ENCODE data around the gene HORMAD2.

The HORMAD2 gene

GRCh38 chr22:30202531-30203006, 122.3 kb downstream of the HORMAD2 start:
- no peaks in the 10 kb centered on the region for H3K27me3 ChIP-seq (replicated peaks)
- no peak for DNase-seq
- in situ Hi-C loops (cut with HindIII; ENCODE audit: low pct_ligation_motif_present, low sequenced_read_pairs), result no loop called here
- H3K27ac ChIP-seq, result peak overlapping the region; percentile 83
- TF ChIP-seq CTCF (IDR thresholded peaks at IDR 0.05; ENCODE audit: low read depth, low read length, missing control alignments), result no peak
- H3K36me3 ChIP-seq (replicated peaks), result no peaks in the 10 kb centered on the region
- no peak overlapping the region for H3K4me3 ChIP-seq (ENCODE audit: low read depth, low read length)

- Histone ChIP-seq H3K36me3 (replicated peaks) (no peaks in the 10 kb centered on the region), H3K27me3 (replicated peaks) (no peaks in the 10 kb centered on the region), H3K27ac (peak overlapping the region; percentile 100), H3K4me3 (ENCODE audit: low read depth, low read length) (no peak overlapping the region)
- in situ Hi-C loops (cut with HindIII; ENCODE audit: low pct_ligation_motif_present, low sequenced_read_pairs), result no loop called here
- TF ChIP-seq CTCF (IDR thresholded peaks at IDR 0.05; ENCODE audit: low read depth, low read length, missing control alignments), result no peak
- DNase-seq, result no peak
Observed at GRCh38 chr22:30204015-30204741, 123.9 kb downstream of the HORMAD2 start.

GRCh38 chr22:30204742-30205111, 124.5 kb downstream of the HORMAD2 start:
- in situ Hi-C loops (cut with HindIII; ENCODE audit: low pct_ligation_motif_present, low sequenced_read_pairs), result no loop called here

GRCh38 chr22:30205281-30206115, 125.2 kb downstream of the HORMAD2 start:
- in situ Hi-C loops (cut with HindIII; ENCODE audit: low pct_ligation_motif_present, low sequenced_read_pairs), result no loop called here

More at GRCh38 chr22:30204742-30205111, 124.5 kb downstream of the HORMAD2 start:
- Histone ChIP-seq H3K4me3 (ENCODE audit: low read depth, low read length) (no peak overlapping the region), H3K27me3 (replicated peaks) (no peaks in the 10 kb centered on the region), H3K27ac (peak overlapping the region; percentile 100), H3K36me3 (replicated peaks) (no peaks in the 10 kb centered on the region)
- TF ChIP-seq CTCF (IDR thresholded peaks at IDR 0.05; ENCODE audit: low read depth, low read length, missing control alignments), result no peak
- no peak for DNase-seq

GRCh38 chr22:30206944-30207343, 126.7 kb downstream of the HORMAD2 start:
- no peak overlapping the region for H3K4me3 ChIP-seq (ENCODE audit: low read depth, low read length)
- H3K27ac ChIP-seq, result peak overlapping the region; percentile 100
- TF ChIP-seq CTCF (IDR thresholded peaks at IDR 0.05; ENCODE audit: low read depth, low read length, missing control alignments), result peak; percentile 20
- peak; percentile 98 for DNase-seq
- H3K27me3 ChIP-seq (replicated peaks), result no peaks in the 10 kb centered on the region
- in situ Hi-C loops (cut with HindIII; ENCODE audit: low pct_ligation_motif_present, low sequenced_read_pairs), result no loop called here
- H3K36me3 ChIP-seq (replicated peaks), result no peaks in the 10 kb centered on the region

More at GRCh38 chr22:30205281-30206115, 125.2 kb downstream of the HORMAD2 start:
- Histone ChIP-seq H3K36me3 (replicated peaks) (no peaks in the 10 kb centered on the region), H3K27me3 (replicated peaks) (no peaks in the 10 kb centered on the region), H3K27ac (peak overlapping the region; percentile 100), H3K4me3 (ENCODE audit: low read depth, low read length) (no peak overlapping the region)
- DNase-seq, result peak; percentile 97
- TF ChIP-seq CTCF (IDR thresholded peaks at IDR 0.05; ENCODE audit: low read depth, low read length, missing control alignments), result no peak

Measured in brain microvascular endothelial cell (primary cell).